Spleen (tissue), 7 donors: ENCODE data around the gene CDKN2D.

ENCODE experiments used
- POLR2A ChIP-seq, 3 donors: fragments of 450-650 bp; IDR thresholded peaks; one replicate each; pipeline ENCODE4 v1.5.1; 2017; ENCODE audit warnings: antibody characterized with exemption in 3 of 3, mild to moderate bottlenecking in 1 of 3
- TF ChIP-seq, protein P1 (sequence below), 11 experiments: fragments of 200-600 bp in 7 of 11; fragments of 450-650 bp in 4 of 11; sonication (generic) in 4 of 11; IDR thresholded peaks in 8 of 11; conservative IDR thresholded peaks in 3 of 11; 1 replicate in 7 of 11; 2 replicates in 4 of 11; pipeline versions ENCODE4 v1.4.0 to v1.8.0; 2016 to 2021; ENCODE audit warnings: antibody characterized with exemption in 11 of 11, inconsistent platforms in 4 of 11, mild to moderate bottlenecking in 1 of 11
- donor health status: DM: no; HTN: no; CAD: no; lungs with moderate emphysema.
- donor health status: DM: no; HTN: no; CAD: no.
- donor health status: DM: no; HTN: no; CAD: no.

DNA sequence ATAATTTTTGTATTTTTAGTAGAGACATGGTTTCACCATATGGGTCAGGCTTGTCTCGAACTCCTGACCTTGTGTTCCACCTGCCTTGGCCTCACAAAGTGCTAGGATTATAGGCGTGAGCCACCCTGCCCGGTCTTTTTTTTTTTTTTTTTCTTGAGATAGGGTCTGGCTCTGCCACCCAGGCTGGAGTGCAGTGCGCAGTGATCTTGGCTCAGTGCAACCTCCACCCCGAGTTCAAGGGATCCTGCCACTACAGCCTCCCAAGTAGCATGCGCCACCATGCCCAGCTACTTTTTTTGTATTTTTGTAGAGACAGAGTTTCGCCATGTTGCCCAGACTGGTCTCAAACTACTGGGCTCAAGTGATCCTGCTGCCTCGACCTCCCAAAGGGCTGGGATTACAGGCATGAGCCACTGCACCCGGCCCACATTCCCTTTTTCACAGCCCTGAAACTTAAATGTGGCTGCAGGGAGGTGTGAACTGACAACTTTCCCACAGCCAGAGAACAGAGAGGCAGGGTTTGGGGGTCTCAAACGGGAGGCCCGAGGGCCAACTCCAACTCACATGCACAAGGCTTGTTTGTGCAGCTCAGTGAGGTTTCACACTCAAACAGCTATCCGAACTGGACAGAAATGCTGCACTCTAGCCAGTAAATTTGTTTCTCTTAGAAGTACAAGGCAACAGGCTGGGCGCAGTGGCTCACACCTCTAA, 47.2 kb downstream of the CDKN2D start:
- no peak for TF ChIP-seq POLR2A (IDR thresholded peaks at IDR 0.05)
- TF ChIP-seq, protein P1, sequence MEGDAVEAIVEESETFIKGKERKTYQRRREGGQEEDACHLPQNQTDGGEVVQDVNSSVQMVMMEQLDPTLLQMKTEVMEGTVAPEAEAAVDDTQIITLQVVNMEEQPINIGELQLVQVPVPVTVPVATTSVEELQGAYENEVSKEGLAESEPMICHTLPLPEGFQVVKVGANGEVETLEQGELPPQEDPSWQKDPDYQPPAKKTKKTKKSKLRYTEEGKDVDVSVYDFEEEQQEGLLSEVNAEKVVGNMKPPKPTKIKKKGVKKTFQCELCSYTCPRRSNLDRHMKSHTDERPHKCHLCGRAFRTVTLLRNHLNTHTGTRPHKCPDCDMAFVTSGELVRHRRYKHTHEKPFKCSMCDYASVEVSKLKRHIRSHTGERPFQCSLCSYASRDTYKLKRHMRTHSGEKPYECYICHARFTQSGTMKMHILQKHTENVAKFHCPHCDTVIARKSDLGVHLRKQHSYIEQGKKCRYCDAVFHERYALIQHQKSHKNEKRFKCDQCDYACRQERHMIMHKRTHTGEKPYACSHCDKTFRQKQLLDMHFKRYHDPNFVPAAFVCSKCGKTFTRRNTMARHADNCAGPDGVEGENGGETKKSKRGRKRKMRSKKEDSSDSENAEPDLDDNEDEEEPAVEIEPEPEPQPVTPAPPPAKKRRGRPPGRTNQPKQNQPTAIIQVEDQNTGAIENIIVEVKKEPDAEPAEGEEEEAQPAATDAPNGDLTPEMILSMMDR (IDR thresholded peaks at IDR 0.05 in 8 of 11, conservative IDR thresholded peaks at IDR 0.05 in 3 of 11) = no peak
